RPMI7951 (cell line): ENCODE measurements around the gene PTPRN2. TPM values are rescaled to one million over a fixed set of nuclear protein-coding genes. Genes with fewer than 3 reads are reported as not detected.

Experiments
- DNase-seq: peaks from one replicate; pipeline ENCODE4 v3.0.0-alpha.2; 2012; ENCODE audit warnings: low read depth
- total RNA-seq: library from RNA; depleted of rRNA; stranded (reverse); fragments of >200 nt; shearing (Covaris generic); gene quantifications from 2 replicates; pipeline ENCODE4 v1.2.3, GENCODE V29; 2014

Gene PTPRN2
- total RNA-seq, 1 experiment from 2014 or later, result 9.0 TPM

- DNase-seq, result no peak
These were observed 965.0 kb downstream of the PTPRN2 start for GRCh38 chr7:157622408-157623205.

GRCh38 chr7:157622000-157622399 is 965.6 kb downstream of the PTPRN2 start:
- no peak for DNase-seq

GRCh38 chr7:157621131-157621681 is 966.4 kb downstream of the PTPRN2 start:
- DNase-seq, result no peak

DNA sequence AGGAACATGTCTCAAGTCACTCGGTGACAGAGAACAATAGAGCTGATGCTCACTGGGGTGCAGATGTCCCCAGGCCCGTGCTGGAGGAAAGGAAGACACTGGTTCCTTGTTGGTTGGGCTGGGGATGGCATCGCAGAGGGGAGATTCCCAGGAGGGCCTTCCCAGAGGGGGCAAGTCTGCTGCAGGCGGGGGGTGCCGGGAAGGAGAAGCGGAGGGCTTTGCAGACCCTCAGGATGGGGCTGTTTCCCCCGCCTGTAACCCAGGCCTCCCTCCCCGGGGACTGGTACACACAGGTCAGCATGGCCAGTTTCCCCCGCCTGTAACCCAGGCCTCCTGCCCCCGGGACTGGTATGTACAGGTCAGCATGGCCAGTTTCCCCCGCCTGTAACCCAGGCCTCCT is 967.0 kb downstream of the PTPRN2 start:
- no peak for DNase-seq

- no peak for DNase-seq
These were observed 967.7 kb downstream of the PTPRN2 start for GRCh38 chr7:157619753-157620525.

GRCh38 chr7:157618823-157619606 is 968.6 kb downstream of the PTPRN2 start:
- no peak for DNase-seq

DNA sequence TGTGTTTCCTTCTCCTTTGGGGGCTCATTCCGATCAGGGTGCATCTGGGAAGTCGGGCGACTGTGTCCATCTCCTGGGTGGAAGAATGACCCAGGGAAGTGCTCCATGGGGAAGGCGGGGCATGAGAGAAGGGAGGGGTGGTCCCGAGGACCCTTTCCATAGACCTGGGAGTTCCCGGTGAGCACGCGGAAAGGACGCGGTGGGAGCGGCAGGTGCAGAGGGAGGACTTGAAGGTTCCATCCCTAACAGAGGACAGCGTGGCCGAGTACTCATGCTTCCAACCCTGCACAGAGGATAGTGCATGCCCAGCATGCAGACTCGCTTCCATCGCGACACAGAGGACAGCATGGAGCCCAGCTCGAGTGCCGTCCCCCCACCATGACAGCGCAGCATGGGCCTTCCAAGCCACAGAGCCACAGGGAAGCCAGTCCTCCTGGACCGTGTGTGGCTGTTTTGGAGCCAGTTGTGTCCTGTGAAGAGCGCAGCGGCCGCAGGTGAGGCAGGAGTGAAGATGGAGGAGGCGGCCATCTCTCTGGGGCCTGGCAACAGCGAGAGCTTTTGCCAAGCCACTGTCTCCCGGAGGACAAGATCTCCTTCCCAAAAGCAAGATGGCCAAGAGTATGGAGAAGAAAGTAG is 969.4 kb downstream of the PTPRN2 start:
- no peak for DNase-seq

- DNase-seq, result no peak
These were observed 970.2 kb downstream of the PTPRN2 start for GRCh38 chr7:157617401-157617800.

DNA sequence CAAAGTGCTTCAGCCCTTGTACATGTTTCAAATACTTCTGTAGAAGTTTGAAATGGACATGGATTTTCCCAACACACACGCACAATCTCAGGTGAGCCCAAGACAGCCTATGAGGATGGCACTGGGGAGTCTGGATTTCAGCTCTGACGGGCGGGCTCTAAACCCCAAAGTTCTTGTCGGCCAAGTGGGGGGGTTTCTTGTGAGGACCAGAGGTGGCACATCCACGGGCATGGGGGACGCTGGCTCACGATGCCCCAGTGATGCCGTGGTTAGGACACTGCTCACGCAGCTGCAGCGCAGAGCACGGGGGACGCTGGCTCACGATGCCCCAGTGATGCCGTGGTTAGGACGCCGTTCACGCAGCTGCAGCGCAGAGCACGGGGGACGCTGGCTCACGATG is 970.7 kb downstream of the PTPRN2 start:
- DNase-seq, result no peak

GRCh38 chr7:157616426-157616825 is 971.2 kb downstream of the PTPRN2 start:
- no peak for DNase-seq

GRCh38 chr7:157615852-157616251 is 971.8 kb downstream of the PTPRN2 start:
- DNase-seq, result no peak

DNA sequence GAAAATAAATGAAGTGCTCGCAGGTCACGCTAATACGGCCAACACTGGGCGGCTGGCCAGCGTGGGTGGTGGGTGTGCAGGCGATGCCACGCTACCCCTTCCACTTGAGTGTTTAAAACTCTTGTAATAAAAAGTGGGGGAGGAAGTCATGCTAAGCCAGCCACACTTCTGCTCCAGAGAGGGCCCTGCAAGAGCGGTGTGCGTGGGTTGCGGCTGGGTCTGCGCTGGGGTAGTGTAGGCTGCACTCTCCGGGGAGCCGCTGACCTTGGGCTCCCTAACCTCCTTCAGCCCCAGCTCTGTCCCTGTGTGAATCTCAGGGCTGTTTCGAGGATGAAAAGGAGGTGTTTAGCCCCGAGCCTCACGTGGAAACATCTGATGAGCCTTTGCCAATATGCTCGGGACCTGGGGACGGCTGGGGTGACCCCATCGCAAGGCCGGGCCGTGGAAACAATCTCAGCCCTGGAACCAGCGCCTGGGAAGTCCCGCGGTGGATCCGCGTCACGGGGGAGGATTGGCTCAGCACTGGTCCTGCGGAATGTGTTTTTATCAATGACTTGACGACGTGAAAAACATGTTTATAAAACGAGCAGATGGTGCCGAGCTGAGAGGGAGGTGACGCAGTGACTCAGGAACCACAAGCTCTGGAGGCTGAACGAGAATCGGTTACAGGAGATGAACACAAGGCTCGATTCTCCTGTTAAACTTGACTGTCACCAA is 972.4 kb downstream of the PTPRN2 start:
- DNase-seq, result peak; percentile 62

GRCh38 chr7:157614457-157615020 is 973.1 kb downstream of the PTPRN2 start:
- no peak for DNase-seq

DNA sequence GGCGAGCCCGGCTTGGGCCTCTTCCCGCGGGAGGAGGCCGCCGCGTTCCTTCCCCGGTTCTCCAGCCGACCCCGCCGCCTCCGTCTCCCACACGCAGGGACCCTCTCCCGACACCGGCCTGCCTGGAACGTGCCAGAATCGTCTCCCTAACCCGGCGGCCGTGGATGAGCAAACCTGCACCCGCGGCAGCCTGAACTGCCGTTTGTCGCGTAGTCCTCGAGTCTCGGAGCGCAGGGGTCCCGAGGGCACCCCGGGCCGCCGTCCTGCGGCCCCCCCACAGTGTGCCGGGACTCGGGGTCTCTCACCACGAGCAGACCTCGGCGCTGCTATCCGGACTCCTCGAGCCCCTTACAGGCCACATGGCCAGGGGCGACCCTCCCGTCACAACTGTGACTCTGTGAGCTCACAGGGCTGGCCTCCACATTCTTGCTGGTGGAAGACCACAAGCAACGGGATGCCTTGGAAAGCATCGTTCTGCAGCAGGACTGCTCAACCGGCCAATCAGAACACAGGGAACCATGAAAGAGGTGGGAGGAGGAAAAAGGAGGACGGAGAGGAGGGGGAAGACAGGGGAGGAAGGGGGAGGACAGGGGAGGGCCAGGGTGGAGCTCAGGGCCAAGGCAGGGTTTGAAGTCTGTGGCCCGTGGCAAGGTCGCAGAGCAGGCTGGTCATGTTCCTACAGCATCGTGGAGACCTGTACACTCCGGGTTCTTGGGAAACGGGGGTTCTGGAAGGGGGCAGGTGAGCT is 973.9 kb downstream of the PTPRN2 start:
- DNase-seq, result no peak

DNA sequence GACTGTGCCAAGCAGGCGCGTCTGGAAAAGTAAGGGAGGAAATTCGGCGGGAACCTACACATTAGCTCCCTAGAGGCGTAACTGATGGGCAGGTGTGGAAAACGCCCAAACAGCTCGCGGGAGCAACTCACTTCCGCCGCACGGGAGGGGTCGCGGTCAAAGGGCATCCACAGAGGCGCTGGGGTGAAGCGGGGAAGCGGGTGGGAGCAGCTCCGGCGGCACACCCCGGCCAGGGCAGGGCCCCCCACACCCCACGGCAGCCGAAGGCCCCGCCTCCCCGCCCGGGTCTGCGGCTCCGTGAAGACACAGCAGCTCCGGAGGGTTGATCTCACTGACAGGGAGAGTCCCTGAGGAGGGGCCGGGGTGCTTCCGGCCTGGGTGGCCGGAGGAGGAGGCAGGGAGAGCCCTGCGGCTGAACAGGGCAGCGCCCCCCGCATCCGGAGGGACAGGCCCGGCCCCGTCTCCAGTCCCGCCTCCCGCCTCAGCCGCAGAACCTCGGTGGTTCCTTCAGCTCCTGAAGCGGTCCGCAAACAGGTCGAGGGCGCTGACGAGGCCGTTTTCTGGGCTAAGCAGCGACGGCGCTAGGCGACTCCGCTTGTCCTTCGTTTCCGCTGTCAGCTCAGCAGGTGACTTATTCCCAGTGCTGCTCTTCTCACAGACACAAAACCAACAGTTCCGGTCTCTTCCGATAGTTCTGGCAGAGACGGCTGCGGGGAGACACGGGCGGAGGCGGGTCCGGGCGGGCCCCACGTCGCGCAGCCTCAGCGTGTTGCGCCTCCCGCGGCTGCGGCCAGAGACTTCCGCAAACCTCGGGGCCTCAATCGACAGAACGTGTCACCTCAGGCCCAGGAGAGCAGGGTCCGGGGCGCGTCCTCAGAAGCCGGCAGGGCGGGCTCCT is 974.7 kb downstream of the PTPRN2 start:
- peak; percentile 27 for DNase-seq

DNA sequence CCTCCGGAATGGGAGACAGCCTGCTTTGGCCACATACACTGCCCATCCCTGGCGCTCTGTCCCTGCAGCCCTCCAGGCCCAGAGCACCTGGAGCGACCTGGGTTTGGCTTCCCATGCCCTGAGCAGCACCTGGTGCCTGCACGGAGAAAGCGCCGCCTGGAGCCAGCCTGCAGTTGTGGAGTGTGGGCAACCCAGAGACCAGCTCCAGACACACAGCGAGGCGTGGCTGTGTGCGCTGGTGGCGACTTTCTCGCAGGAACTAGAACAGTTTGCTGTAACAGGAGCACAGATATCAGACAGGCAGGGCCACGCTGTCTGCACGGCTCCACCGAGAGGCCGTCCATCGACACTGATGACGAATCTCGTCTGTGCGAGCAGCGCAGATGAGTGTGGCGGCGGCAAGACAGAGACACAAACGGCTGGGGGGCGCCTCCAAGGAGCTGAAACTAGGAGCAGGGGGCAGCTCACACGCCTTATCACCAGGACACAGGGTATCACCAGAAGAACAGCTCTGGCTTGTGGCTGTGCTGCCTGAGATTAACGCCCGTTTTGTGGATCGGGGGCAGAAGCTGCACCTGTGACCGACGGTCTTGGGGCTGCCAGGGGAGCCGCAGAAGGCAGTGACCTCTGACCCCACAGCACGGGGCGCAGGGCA is 975.5 kb downstream of the PTPRN2 start:
- no peak for DNase-seq

GRCh38 chr7:157611341-157611740 is 976.3 kb downstream of the PTPRN2 start:
- no peak for DNase-seq

GRCh38 chr7:157610671-157611295 is 976.8 kb downstream of the PTPRN2 start:
- no peak for DNase-seq
